ENCODE data around the gene DIP2A.

Gene DIP2A

DNA sequence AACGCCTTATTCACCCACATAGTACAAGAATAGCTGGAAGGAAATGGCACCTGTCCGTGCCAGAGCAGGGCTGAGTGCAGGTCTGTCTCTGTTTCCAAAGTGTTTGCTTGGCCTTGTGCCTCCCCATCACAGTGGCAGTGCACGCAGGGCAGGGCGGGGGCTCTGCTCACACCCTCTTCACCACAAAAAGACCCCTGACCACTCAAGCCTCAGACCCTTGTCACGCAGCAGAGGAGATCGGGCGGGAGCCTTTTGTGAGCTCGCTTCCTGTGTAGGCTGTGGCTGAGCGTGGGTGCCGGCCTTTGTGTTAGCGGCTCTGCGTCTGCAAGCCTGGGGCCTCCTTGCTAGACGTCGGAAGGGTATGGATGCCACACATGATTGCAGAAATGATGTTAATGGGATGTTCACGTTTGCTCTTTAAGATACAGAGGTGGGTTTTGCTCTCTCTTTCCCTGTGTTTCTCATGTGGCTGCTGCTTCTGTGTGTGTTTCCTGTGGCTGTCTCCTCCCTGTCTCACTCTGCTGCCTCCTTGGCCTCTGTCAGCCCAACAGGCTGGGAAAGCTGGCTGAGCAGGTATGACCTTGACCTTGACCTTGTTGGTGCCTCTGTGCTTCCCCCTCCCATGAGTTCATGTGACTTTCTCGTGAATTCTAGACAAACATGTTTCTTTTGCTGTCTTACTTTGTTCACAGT is 100.7 kb downstream of the DIP2A start:
- no peak overlapping the region for H3K4me3 ChIP-seq
- no peaks in the 10 kb centered on the region for H3K4me1 ChIP-seq
- TF ChIP-seq, protein P1, sequence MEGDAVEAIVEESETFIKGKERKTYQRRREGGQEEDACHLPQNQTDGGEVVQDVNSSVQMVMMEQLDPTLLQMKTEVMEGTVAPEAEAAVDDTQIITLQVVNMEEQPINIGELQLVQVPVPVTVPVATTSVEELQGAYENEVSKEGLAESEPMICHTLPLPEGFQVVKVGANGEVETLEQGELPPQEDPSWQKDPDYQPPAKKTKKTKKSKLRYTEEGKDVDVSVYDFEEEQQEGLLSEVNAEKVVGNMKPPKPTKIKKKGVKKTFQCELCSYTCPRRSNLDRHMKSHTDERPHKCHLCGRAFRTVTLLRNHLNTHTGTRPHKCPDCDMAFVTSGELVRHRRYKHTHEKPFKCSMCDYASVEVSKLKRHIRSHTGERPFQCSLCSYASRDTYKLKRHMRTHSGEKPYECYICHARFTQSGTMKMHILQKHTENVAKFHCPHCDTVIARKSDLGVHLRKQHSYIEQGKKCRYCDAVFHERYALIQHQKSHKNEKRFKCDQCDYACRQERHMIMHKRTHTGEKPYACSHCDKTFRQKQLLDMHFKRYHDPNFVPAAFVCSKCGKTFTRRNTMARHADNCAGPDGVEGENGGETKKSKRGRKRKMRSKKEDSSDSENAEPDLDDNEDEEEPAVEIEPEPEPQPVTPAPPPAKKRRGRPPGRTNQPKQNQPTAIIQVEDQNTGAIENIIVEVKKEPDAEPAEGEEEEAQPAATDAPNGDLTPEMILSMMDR (IDR thresholded peaks at IDR 0.05) = no peak
- H3K27me3 ChIP-seq = no peaks in the 10 kb centered on the region
- no peak for DNase-seq
- no peaks in the 10 kb centered on the region for H3K9me3 ChIP-seq
- intact Hi-C loops (cut with DNase I; ENCODE audit: low total_unique reads) = no loop called here
- peaks cover 77 to 98% (median 90%) of the 10 kb centered on the region in 3 donors for H3K36me3 ChIP-seq
- H3K27ac ChIP-seq = no peak overlapping the region

DNA sequence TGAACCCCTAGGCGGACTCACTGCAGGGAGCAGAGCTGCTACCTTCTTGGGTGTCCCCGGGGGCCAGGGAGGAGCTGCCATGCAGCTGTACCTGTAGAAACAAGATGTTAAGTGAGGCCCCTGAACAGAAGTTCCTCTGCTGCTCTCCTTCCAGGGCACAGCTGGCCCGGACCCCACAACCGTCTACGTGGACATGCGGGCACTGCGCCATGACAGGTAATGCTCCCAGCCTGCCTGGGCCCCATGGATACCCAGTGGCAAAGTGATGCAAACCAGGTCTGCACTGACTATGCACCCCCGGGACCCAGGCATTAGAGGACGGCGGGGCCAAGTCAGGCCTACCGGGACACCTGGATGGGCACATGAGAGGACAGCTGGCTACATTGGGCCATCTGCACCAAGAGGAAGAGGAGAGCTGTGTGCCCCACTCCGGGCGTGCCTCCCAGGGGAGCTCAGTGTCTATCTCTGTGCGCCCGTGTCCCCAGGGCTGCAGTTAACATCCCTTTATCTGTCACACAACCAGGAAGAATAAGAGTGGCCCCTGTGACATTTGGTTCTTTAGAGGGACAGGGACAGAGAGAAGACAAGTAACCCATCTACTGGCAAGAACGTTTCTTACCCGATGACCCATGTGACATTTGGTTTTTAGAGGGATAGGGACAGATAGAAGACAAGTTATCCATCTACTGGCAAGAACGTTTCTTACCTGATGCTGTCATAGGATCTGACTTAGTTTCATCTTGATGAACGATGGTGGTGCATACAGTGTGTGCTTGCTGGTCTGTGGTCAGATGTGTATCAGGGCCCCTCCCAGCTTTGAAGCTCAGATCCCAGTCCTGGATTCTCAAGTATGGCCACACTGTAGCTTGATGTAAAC is 102.1 kb downstream of the DIP2A start:
- TF ChIP-seq, protein P1 (IDR thresholded peaks at IDR 0.05) = no peak
- no peaks in the 10 kb centered on the region for H3K4me1 ChIP-seq
- no peaks in the 10 kb centered on the region for H3K27me3 ChIP-seq
- intact Hi-C loops (cut with DNase I; ENCODE audit: low total_unique reads) = no loop called here
- DNase-seq = no peak
- no peak overlapping the region for H3K27ac ChIP-seq
- no peaks in the 10 kb centered on the region for H3K9me3 ChIP-seq
- H3K36me3 ChIP-seq = peaks cover 72 to 98% (median 89%) of the 10 kb centered on the region in 3 donors
- no peak overlapping the region for H3K4me3 ChIP-seq

DNA sequence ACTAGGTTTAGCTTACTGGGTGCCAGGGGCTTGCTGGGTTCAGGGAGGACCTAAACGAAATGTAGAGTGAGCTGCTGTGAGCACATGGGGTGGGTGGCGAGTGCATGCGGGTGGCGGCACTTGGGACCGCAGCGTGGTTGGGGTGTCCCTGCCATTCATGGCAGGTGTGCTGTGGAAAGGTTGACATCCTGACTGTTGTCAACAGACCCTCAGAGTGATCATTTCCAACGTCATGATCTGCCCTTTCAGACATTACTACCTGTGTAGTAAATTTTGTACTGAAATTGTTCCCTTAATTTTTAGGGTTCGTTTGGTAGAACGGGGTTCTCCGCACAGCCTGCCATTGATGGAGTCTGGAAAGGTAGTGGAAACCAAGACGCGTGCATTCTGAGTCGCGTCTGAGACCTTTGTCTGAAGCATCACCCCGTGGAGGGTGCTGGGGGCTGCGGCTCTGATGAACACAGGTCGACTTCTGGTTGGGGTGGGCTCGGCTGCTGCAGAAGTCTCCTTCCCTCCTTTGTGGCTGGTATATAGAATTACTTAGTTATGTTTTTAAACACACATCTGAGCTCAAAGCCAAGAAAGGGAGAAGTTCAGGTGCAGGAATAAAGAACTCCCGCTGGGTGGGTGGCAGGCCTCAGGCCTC is 102.9 kb downstream of the DIP2A start:
- H3K4me1 ChIP-seq = no peaks in the 10 kb centered on the region
- H3K36me3 ChIP-seq = peaks cover 68 to 98% (median 89%) of the 10 kb centered on the region in 3 donors
- H3K4me3 ChIP-seq = no peak overlapping the region
- H3K27me3 ChIP-seq = no peaks in the 10 kb centered on the region
- intact Hi-C loops (cut with DNase I; ENCODE audit: low total_unique reads) = no loop called here
- H3K27ac ChIP-seq = no peak overlapping the region
- H3K9me3 ChIP-seq = no peaks in the 10 kb centered on the region
- TF ChIP-seq, protein P1 (IDR thresholded peaks at IDR 0.05) = no peak
- DNase-seq = no peak

DNA sequence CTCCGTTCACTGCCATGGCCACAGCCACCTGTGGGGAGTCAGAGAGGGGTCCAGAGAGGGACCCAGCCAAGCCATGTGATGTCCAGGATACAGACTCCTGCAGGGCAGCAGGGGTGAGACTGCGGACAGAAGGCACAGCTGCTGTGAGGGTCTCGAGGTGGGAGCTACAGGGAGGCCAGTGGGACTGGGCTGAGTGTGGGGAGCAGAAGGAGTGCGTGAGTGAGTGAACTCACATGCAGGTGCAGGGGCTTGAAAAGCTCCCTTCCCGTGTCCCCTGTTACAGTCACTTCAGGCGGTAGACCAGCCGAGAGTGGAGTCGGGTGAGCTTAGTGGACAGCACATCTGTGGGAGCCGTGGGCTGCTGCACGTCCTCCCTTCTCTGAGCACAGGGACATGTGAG is 103.8 kb downstream of the DIP2A start:
- no peak for DNase-seq
- H3K4me3 ChIP-seq = no peak overlapping the region
- H3K27me3 ChIP-seq = no peaks in the 10 kb centered on the region
- intact Hi-C loops (cut with DNase I; ENCODE audit: low total_unique reads) = no loop called here
- no peaks in the 10 kb centered on the region for H3K4me1 ChIP-seq
- H3K36me3 ChIP-seq = peaks cover 68 to 98% (median 89%) of the 10 kb centered on the region in 3 donors
- no peak overlapping the region for H3K27ac ChIP-seq
- TF ChIP-seq, protein P1 (IDR thresholded peaks at IDR 0.05) = no peak
- no peaks in the 10 kb centered on the region for H3K9me3 ChIP-seq

DNA sequence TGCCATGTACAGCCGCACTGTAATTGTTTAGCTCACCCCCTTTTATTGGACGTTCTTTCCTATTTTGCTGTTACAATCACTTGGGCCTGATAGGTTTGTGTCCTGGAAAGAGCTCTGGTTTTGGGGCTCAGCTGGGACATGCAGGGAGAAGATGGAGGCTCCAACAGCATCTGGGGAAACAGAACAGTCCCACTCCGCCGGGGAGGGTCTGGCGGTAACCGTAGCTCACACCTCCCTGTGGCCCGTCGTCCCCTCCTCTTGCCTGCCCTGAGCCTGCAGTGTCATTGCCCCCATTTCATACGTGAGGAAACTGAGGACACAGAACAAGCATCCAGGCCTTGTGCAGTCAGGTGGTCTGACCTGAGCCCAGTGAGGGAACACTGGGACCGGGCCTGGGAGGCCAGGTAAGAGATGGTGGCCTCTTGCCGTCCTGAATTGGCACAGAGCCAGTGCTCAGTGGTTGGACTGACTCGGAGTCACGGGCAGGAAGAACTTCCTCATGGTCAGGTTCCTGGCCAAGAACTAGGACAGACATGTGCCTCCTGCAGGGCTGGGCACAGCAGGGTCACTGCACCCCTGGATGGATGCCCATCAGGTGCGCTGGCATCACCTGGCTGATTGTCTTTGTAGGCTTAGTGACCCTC is 104.4 kb downstream of the DIP2A start:
- TF ChIP-seq, protein P1 (IDR thresholded peaks at IDR 0.05) = no peak
- Histone ChIP-seq H3K9me3 (no peaks in the 10 kb centered on the region), H3K4me3 (no peak overlapping the region), H3K27me3 (no peaks in the 10 kb centered on the region), H3K27ac (no peak overlapping the region), H3K4me1 (no peaks in the 10 kb centered on the region), H3K36me3 (peaks cover 68 to 98% (median 89%) of the 10 kb centered on the region in 3 donors)
- no peak for DNase-seq
- intact Hi-C loops (cut with DNase I; ENCODE audit: low total_unique reads) = no loop called here
